H4 (cell line): ENCODE measurements around the gene RUFY1. TPM values are rescaled to one million over a fixed set of nuclear protein-coding genes. Genes with fewer than 3 reads are reported as not detected.

Experiments
- total RNA-seq: library from RNA; depleted of rRNA; stranded (reverse); fragments of >200 nt; shearing (Covaris generic); gene quantifications from 2 replicates; pipeline ENCODE4 v1.2.3, GENCODE V29; 2014; rRNA removed

RUFY1 gene
- total RNA-seq, 1 experiment from 2014 or later: 43.3 TPM

Other genes starting within 250 kb of the RUFY1 start
- gene ADAMTS2, start 205.1 kb upstream of the RUFY1 start, total RNA-seq: 0.21 and 1.2 TPM in 2 replicates
- 417 and 435 TPM in 2 replicates for gene HNRNPH1, start 73.1 kb downstream of the RUFY1 start, total RNA-seq
- not detected in 2 replicates for gene CBY3, start 130.5 kb downstream of the RUFY1 start, total RNA-seq
- gene CANX, start 148.4 kb downstream of the RUFY1 start, total RNA-seq: 978 and 1,126 TPM in 2 replicates
- gene MAML1, start 182.3 kb downstream of the RUFY1 start, total RNA-seq: 11.9 and 12.8 TPM in 2 replicates
- gene LTC4S, start 243.4 kb downstream of the RUFY1 start, total RNA-seq: not detected in 2 replicates